Stomach (tissue), 9 donors: ENCODE results near the gene XXYLT1. TPM values are rescaled to one million over a fixed set of nuclear protein-coding genes. Genes with fewer than 3 reads are reported as not detected.

Experiments used
- DNase-seq, 2 donors: peaks; one replicate each; pipeline versions ENCODE4 v3.0.0 to v3.0.0-alpha.2; 2013 to 2019
- H3K27ac ChIP-seq, 5 donors: fragments of 200-600 bp in 4 of 5; sonication (generic) in 4 of 5; one replicate each; pipeline ENCODE4 v1.5.1; 2013 to 2019; ENCODE audit warnings: mild to moderate bottlenecking in 1 of 5, moderate library complexity in 1 of 5
- H3K27me3 ChIP-seq, 3 donors: fragments of 200-600 bp; sonication (generic); one replicate each; pipeline ENCODE4 v1.5.1; 2017 to 2019; ENCODE audit warnings: mixed run types in 1 of 3
- H3K36me3 ChIP-seq, 4 donors: fragments of 200-600 bp; sonication (generic); 1 replicate in 3 of 4; 2 replicates in 1 of 4; pipeline ENCODE4 v1.5.1; 2016 to 2019
- H3K4me1 ChIP-seq, 4 donors: fragments of 200-600 bp; sonication (generic); one replicate each; pipeline ENCODE4 v1.5.1; 2016 to 2019
- H3K4me3 ChIP-seq, 4 donors: fragments of 200-600 bp; sonication (generic) in 3 of 4; one replicate each; pipeline ENCODE4 v1.5.1; 2016 to 2019; ENCODE audit warnings: mild to moderate bottlenecking in 1 of 4
- H3K9me3 ChIP-seq, 4 donors: fragments of 200-600 bp; sonication (generic); one replicate each; pipeline ENCODE4 v1.5.1; 2016 to 2019
- CTCF ChIP-seq, 7 experiments: fragments of 450-650 bp in 4 of 7; fragments of 200-600 bp in 3 of 7; sonication (generic) in 3 of 7; IDR thresholded peaks; one replicate each; pipeline ENCODE4 v1.5.1; 2016 to 2019; ENCODE audit warnings: antibody characterized with exemption in 7 of 7, control low read depth in 2 of 7, mild to moderate bottlenecking in 1 of 7
- EP300 ChIP-seq: sonication (generic); formaldehyde crosslinking; IDR thresholded peaks from one replicate; pipeline ENCODE4 v1.6.1; 2017; ENCODE audit warnings: antibody characterized with exemption
- POLR2A ChIP-seq, 4 donors: fragments of 450-650 bp; IDR thresholded peaks; one replicate each; pipeline ENCODE4 v1.6.1; 2016; ENCODE audit warnings: antibody characterized with exemption in 4 of 4, control low read depth in 2 of 4, mild to moderate bottlenecking in 1 of 4, moderate library complexity in 1 of 4
- POLR2AphosphoS5 ChIP-seq, 3 donors: sonication (generic); formaldehyde crosslinking; IDR thresholded peaks; one replicate each; pipeline ENCODE4 v1.6.1; 2016; ENCODE audit warnings: antibody characterized with exemption in 3 of 3
- WGBS, 5 donors: extraction: QIAGEN DNeasy Blood & Tissue Kit in 3 of 5; methylation state at CpG; one replicate each; pipeline versions ENCODE4 v1.1.5 to v1.1.7; 2013 to 2018; 5-methylcytosine and 5-hydroxymethylcytosine counted together
- intact Hi-C: fragments of 100-400 bp; cut with DNase I; formaldehyde crosslinking; loops from one replicate; pipeline ENCODE4 v1.15.1; 2023; ENCODE audit warnings: low total_unique reads
- polyA plus RNA-seq, 3 donors: library from polyadenylated mRNA; stranded (reverse); fragments of 200-250 nt; gene quantifications; one replicate each; pipeline ENCODE4 v1.2.3, GENCODE V29; 2013
- total RNA-seq, 5 donors: library from RNA; depleted of rRNA; stranded (reverse); fragments of >200 nt; gene quantifications; one replicate each; pipeline versions ENCODE4 v1.1.0 to v1.2.3, GENCODE V29; 2014 to 2016
- donor health status: healthy with polysubstance abuse.
- donor health status: Bipolar disorder and iron deficiency.
- donor health status: healthy.

The XXYLT1 gene
- total and polyA plus RNA-seq, 8 donors, result 2.1 to 41.5 (median 11.4) TPM; not detected in 1

- H3K27me3 ChIP-seq, result no peaks in the 10 kb centered on the region
- WGBS, 5 donors, result 64 to 78% (median 68%) methylated on average over 9 of the region's 9 CpGs
- no peak overlapping the region for H3K4me3 ChIP-seq
- intact Hi-C loops, result no loop called here
- DNase-seq, result peak; percentile 47 to 65
- H3K4me1 ChIP-seq, result peaks cover 6 to 23% (median 13%) of the 10 kb centered on the region in 4 donors
- peak overlapping the region in 2 of 5 donors; percentile 51 to 68 for H3K27ac ChIP-seq
- peaks cover 0 to 10% (median 3%) of the 10 kb centered on the region in 4 donors for H3K36me3 ChIP-seq
- H3K9me3 ChIP-seq, result no peaks in the 10 kb centered on the region
- no peak for TF ChIP-seq CTCF (IDR thresholded peaks at IDR 0.05)
- TF ChIP-seq POLR2AphosphoS5 (IDR thresholded peaks at IDR 0.05), result no peak
- no peak for TF ChIP-seq POLR2A (IDR thresholded peaks at IDR 0.05)
- no peak for TF ChIP-seq EP300
Observed at GRCh38 chr3:195063581-195064193, 207.3 kb downstream of the XXYLT1 start.

GRCh38 chr3:195062866-195063540, 208.0 kb downstream of the XXYLT1 start:
- 83 to 91% (median 88%) methylated on average over 14 to 20 of the region's 20 CpGs for WGBS, 5 donors
- Histone ChIP-seq H3K27me3 (no peaks in the 10 kb centered on the region), H3K27ac (peak overlapping the region in 1 of 5 donors; percentile 68), H3K36me3 (peaks cover 0 to 3% (median 0%) of the 10 kb centered on the region in 4 donors), H3K4me1 (peaks cover 6 to 23% (median 13%) of the 10 kb centered on the region in 4 donors), H3K9me3 (no peaks in the 10 kb centered on the region), H3K4me3 (no peak overlapping the region)
- DNase-seq, result no peak
- intact Hi-C loops, result no loop called here
- no peak for TF ChIP-seq POLR2AphosphoS5 (IDR thresholded peaks at IDR 0.05)
- TF ChIP-seq POLR2A (IDR thresholded peaks at IDR 0.05), result no peak
- TF ChIP-seq CTCF (IDR thresholded peaks at IDR 0.05), result no peak
- no peak for TF ChIP-seq EP300

GRCh38 chr3:195061756-195062655, 209.0 kb downstream of the XXYLT1 start:
- DNase-seq, result no peak
- TF ChIP-seq CTCF (IDR thresholded peaks at IDR 0.05) (no peak), POLR2A (IDR thresholded peaks at IDR 0.05) (no peak), POLR2AphosphoS5 (IDR thresholded peaks at IDR 0.05) (no peak), EP300 (no peak)
- Histone ChIP-seq H3K4me1 (peaks cover 6 to 23% (median 13%) of the 10 kb centered on the region in 4 donors), H3K27me3 (no peaks in the 10 kb centered on the region), H3K9me3 (no peaks in the 10 kb centered on the region), H3K4me3 (no peak overlapping the region), H3K27ac (no peak overlapping the region), H3K36me3 (no peaks in the 10 kb centered on the region)
- intact Hi-C loops, result no loop called here
- 88 to 96% (median 94%) methylated on average over 31 to 36 of the region's 36 CpGs for WGBS, 5 donors
